GM12801 (cell line): ENCODE results near the gene CCDC167.

ENCODE experiments used
- TF ChIP-seq, protein P1 (sequence below): IDR thresholded peaks from one replicate; pipeline ENCODE4 v1.5.1; 2011; ENCODE audit warnings: control low read depth; ENCODE audit not compliant: insufficient read length; ENCODE audit errors: extremely low read depth

The CCDC167 gene

DNA sequence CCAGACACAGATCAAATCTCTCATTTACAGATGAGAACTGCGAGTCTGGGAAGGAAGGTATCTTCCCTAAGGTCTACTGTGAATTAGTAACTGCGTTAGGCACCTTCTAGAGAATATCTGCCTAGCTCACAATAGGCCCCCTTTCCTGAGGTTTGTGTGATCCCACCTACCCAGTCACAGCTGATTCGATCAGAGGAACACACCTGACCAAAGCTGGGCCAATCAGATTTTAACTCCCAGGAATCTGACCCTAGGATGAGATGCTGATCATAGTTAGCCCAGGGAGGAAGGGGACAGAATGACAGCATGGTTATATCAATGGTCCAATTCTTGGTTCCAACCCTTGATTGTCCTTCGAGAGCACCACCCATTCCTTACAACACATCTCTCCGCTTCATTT lies 7.4 kb upstream of the CCDC167 start:
- TF ChIP-seq, protein P1, sequence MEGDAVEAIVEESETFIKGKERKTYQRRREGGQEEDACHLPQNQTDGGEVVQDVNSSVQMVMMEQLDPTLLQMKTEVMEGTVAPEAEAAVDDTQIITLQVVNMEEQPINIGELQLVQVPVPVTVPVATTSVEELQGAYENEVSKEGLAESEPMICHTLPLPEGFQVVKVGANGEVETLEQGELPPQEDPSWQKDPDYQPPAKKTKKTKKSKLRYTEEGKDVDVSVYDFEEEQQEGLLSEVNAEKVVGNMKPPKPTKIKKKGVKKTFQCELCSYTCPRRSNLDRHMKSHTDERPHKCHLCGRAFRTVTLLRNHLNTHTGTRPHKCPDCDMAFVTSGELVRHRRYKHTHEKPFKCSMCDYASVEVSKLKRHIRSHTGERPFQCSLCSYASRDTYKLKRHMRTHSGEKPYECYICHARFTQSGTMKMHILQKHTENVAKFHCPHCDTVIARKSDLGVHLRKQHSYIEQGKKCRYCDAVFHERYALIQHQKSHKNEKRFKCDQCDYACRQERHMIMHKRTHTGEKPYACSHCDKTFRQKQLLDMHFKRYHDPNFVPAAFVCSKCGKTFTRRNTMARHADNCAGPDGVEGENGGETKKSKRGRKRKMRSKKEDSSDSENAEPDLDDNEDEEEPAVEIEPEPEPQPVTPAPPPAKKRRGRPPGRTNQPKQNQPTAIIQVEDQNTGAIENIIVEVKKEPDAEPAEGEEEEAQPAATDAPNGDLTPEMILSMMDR = no peak

DNA sequence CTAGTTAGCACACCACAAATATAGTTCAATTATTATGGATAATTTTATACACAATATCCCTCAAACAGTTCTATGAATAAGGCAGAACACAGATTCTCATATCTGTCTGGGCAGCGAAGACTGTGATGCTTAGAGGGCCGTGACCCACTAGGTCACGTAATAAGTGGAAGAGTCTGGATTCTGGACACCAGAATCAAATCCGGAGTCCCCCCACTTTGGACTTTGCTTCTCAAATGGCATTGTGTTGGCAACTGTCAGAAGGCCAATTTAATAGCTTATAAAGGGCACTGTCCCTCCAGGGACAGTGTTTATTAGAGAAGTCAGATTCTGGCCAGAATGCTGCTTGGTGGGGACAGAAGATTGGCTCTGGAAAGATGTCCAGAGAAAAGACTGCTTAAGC lies 6.8 kb upstream of the CCDC167 start:
- TF ChIP-seq, protein P1 = no peak

DNA sequence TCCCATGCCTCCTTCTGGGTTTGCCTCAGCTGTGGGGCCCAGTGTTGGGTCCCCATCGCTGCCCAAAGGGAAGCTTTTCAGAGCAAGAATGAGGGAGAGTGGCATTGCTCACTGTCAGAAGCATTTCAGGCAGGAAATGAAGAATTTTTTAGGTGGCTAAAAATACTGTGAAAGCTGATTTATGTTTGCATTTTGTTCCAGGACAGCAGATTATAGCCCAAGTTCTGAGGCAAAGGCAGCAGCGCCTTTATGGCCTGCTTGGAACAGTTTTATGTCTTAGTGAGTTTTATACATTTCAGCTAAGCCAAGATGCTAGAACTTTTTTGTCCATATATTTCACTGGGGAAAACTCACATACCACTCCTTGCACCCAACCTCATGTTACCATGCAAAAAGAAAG lies 4.3 kb upstream of the CCDC167 start:
- TF ChIP-seq, protein P1 = no peak

DNA sequence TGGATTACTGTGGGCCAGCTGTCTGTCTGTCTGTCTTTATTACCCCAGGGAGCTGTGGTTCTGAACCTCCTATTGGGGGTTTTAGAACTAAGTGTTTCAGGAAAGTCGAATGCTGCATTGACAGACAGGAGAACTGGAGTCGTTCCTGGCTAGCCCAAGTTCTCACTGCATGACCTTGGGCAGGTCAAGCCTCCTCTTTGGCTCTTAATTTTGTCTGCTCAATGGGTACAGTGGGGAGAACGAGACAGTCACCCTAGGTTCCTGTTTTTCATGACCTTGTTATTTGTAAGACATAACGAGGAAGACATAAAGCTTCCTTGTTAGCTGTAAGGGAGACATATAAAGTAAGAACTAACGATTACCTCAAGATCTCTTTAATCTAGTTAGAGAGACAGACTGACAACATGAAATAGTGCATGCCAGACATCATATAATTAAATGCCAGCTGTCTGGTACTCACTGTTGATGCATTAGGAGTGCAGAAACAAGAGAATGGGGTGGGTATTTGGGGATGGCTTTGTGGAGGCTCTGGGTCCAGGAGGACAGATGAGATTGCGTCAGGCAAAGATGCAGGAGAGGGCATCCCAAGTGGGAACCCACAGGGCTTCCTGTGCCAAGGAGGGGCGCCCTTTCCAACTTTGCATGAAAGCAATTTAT lies 3.7 kb upstream of the CCDC167 start:
- TF ChIP-seq, protein P1 = no peak

DNA sequence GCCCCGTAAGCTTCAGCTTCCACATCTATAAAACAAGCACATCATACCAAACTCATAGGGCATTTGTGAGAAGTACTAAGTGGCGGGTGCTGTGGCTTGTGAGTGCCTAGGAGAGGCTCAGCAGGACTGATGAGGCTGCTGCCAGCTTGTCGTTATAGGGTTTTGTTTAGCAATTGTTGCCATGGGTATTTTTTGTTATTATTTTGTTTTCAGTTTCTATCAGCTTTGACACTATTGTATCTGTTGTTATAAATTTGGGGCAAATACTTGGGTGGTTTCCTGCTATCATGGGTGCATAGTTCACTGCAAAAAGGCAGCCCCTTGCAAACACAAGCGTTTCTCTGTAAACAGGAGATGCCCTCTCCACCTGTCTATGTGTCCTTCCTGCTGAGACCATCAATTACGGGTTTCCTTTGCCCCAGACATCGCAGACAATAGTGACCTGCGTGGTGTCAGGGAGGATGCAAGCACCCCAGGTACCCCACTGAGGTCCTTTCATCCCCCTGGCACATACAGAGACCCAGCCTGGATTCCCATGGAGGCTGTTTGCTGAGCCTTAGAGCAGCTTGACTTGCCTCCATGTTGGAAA lies 3.1 kb upstream of the CCDC167 start:
- TF ChIP-seq, protein P1 = no peak

DNA sequence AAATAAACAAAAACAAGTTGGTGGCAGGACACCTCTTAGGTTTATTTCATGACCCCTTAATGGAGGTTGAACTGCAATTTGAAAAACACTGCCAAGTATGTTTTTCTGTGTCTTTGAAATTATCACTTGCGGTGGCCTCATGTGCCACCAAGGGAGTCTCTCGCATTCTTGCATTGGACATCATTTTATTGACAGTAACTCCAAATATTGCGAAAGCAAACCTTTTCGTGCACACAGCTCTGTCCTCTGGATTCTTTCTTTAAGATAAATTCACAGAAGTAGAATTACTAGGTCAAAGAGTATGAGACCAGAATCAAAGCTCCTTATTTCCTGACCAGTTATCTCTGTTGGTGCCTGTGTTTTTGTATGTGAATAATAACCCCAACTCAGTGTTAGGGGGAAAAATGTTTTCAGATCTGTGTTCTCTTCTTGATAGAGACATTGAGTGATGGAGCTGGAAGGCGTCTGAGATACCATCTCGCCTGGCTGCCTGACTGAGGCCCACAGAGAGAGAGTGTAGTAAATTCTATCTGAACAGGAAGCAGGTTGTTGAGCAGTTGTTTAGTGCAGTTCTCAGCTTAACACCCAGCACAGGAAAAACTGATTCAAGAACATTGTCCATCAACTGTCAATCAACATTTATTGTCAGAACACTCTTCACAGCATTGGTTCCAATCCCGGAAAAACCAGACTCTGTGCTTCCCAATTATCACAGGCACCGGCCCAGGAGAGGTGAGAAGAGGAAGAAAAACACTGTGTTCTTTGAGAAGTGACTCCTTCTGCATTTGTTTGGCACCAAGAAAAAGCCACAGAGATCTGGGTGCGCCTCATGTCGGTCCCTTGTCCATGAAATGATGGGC lies 2.2 kb upstream of the CCDC167 start:
- TF ChIP-seq, protein P1 = no peak

DNA sequence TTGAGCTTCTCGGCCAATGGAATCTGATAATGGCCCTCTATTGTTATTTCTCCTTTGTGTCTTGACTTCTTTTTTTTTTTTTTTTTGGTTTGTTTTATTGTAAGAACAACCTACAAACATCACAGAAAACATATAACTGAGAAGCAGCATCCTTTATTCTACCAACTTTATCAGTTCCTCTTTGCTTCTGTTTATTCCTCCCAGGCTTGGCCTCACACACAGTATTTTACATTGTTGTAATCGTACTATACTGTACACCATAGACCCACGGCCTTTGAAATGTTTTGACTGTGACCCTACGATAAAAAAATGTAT lies 558 bp upstream of the CCDC167 start:
- TF ChIP-seq, protein P1 = no peak
